HG03432 (cell line): ENCODE measurements around the gene MFNG.

ENCODE experiments used
- ATAC-seq: cut with Tn5 transposase; IDR thresholded peaks from one replicate; pipeline ENCODE4 v1.9.1; 2021; ENCODE audit warnings: mild to moderate bottlenecking, moderate library complexity; ENCODE audit not compliant: unreplicated experiment

The MFNG gene

DNA sequence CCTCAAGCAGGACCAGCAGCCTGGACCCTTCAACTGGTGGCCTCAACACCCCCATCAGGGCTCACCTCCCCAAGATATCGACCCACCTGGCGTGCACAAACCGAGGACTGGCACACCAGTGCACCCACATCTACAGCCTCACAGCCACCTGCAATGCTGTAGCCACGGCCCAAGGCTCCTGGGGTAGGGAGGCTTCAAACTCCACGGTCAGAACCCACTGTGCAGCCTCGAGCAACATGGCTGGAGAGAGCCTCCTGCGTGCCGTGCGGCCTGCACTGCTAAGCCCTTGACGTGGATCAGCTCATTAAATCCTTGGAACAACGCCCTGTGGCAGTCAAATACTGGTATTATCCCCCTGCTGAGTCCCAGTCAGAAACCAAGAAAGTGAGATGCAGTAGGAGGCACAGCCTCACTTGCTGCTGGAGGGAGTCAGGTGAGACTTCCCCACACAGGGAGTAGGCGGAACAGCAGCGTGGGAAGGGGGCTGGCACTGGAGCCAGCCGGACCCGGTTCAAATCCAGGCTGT, 28.4 kb upstream of the MFNG start:
- ATAC-seq, result no peak

DNA sequence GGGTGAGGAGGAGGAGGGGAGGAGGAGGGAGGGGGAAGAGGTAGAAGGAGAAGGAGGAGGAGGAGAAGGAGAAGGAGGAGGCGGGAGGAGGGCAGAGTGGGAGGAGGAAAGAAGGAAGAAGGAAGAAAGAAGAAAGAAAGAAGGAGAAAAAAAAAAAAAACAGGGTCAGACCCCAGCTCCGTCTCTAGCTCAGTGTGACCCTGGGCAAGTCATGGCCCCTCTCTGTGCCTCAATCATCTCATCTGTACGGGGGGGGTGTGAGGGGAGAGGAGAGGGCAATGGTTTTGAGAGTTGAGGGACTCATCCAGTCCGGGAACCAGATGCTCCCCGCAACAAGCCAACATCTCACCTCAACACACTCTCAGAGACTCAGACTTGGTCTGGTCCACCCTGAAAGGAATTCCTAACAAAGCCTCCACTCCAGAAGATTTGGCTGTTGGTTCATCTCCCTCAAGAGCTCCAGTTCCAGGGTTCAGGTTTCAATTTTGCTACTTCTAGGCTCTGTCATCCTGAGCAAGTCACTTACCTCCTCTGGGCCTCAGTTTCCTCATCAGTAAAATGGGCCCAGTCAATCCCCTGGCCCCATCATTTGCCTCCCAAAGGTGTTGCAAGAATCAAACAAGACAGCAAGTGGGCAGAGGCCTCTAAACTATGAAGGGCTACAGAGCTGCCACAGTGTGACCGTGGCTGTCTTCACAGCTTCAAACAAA, 25.4 kb upstream of the MFNG start:
- ATAC-seq, result no peak

DNA sequence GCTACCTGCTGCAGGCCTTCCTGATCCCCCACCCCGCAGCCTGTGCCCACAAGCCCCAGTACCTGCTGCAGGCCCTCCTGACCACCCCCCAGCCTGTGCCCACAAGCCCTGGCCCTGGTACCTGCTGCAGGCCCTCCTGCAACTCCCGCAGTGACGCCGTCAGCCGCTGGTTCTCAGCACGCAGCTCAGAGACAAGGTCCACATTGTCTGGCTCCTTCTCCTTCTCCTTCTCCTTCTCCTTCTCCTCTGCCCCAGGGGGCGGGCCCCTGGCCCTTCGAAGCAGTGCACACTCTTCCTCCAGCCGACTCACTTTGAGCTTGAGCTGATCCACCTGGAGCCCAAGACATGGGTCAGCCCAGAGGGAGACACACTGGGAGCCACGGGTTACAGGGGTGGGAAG, 23.9 kb upstream of the MFNG start:
- no peak for ATAC-seq

DNA sequence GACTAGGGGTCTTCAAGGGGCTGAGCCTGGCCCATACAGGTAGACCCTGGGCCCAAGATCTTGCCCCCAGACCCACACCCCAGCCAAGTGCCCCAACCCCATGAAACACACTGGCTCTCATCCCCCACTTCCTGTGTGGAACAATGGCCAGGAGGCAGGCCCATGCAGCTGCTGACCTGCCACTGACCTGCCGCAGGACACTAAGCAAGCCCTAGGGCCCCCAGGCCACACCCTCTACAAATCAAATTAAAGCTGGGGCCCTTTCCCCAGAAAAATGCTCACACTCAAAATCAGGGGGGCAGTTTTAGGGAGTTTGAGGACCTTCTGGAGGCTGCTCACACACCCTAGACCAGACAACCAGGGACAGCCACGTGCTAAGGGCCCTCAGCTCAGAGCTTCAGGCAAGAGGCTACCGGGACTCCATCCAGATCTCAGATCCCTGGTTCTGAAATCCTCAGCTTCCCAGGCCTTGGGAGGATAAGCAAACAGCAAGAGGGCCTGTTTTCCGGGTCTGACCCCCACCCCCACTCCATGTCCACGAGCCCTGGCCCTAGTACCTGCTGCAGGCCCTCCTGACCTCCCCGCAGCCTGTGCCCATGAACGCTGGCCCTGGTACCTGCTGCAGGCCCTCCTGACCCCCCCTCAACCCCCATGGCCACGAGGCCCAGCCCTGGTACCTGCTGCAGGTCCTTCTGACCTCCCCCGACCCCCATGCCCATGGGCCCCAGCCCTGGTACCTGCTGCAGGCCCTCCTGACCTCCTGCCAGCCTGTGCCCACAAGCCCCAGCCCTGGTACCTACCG, 23.1 kb upstream of the MFNG start:
- ATAC-seq, result no peak

DNA sequence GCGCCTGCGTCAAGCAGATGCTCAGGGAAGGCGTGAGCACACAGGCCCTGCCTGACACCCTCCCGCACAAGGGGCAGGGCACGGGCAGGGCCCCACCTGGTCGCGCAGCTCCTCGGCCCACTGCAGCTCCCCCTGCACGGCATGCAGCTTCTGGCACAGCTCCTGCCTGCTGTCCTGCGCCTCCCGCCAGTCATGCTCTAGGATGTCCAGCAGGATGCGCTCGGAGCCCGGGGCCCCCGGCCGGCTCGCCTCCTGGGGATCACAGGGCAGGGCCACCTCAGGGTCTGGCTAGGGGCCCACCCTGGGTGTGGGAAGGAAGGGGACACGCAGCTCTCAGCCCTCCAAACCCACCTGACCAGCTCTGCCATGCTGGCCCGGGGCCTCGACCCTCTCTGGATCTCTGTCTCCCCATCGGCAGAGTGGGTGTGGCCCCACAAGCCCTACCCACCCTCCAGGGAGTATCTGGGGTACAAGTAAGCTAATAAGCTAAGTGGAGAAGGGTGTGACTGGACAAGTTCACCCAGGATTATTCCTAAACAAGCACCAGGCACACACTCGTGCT, 22.3 kb upstream of the MFNG start:
- ATAC-seq, result no peak

DNA sequence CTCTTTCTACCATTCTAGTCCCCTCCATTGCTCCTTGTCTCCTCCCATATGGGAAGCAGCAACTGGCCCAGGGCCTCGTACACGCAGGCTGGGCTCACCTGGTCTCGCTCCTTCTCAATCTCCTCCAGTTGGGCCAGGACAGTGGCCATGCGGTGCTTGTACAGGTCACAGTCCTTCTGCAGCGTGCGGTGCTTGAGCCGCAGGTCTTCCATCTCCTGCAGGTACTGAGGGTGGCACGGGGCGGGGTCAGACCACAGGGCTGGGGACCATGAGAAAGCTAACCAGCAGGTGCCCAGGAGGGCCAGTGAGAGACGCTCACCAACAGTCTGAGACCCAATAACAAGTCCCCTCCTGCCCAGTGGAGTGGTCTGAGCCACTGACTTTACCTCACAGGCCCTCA, 21.5 kb upstream of the MFNG start:
- ATAC-seq, result no peak

DNA sequence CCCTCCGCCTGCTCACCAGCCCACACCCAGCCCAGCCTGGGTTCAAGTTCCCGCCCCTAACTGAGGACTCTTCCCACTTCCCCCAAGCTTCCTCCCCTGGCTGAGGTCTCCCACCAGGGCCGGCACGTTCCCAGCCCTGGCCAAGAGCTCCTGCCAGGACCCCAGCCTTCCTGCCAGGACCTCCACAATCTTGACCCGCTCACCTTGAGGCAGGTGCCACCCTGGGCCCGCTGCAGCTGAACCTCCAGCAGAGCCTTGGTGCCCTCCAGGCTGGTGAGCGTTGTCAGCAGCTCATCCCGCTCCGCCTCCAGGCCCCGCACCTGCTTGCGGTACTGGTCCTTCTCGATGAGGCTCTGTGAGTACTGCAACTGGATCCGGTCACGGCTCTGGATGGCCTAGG, 19.8 kb upstream of the MFNG start:
- no peak for ATAC-seq

DNA sequence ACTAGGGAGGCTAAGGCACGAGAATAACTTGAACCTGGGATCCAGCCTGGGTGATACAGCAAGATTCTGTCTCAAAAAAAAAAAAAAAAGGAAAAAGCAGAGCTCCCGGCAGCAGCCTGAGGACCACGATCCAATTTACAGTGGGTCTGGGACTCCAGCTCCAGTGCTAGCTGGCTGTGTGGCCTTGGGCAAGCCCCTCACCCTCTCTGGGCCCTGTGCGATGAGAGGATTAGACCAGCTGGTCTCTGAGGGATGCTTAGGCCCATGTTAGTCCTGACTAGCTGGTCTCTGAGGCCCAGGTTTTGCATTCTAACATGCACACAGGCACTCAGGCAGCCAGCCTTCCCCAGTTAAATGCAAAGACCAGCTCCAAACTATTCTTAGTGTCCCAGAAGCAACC, 19.4 kb upstream of the MFNG start:
- ATAC-seq, result no peak

DNA sequence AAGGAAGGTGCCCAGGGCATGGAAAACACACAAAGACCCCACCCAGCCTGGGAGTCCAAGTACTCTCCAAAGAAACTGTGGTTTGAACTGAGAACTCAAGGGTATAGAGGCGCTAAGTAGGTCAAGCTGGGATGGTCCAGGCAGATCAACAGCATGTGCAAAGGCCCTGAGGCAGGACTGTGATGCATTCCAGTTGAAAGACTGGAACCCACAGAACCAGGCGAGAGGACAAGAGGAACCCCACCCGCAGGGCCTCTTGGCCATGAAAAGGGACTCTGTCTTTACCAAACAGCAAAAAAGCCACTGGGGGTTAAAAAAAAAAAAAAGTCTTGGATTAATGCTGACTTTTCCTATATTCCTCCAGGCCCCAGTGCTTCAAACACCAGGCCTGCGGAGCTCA, 18.8 kb upstream of the MFNG start:
- ATAC-seq, result no peak

DNA sequence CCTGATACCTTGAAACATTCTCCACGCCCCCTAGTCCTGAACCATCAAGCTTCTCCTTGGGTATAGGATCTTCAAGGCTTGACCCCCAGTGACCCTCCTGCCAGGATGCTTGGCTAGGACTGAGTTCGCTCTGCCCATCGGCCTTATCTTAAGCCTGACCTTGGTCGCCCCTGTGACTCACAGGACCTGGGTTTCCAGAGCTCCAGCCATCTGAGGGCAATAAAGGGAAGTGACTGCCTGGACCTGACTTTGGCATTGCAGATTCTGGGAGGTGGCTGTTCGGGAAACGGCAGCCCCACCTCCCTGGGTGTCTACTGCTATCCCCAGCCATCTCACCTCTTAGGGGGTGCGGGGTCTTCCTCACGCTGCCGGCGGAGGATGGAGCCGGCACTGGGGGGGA, 17.7 kb upstream of the MFNG start:
- no peak for ATAC-seq

DNA sequence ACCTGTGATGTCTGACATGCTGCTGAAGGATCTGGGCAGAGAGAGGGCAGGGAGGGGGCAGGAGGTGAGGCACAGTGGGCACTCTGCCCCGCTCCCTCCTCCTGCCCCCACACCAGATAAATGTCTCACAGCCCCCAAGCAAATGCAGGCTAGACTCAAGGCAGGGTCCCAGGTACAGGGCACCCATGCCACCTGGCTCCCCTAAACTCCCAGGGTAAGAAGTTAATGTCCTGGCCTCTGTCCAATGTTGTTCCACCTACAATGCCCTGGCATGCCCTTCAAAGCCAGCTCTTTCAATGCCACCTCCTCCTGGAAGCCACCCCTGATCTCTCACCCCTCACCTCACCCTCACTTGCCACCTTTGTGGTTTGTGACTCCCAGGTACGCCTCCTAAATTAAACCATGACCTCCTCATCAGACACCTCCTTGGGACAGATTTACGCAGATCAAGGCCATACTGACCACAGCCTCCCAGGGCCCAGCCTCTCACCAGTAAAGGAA, 17.0 kb upstream of the MFNG start:
- no peak for ATAC-seq

DNA sequence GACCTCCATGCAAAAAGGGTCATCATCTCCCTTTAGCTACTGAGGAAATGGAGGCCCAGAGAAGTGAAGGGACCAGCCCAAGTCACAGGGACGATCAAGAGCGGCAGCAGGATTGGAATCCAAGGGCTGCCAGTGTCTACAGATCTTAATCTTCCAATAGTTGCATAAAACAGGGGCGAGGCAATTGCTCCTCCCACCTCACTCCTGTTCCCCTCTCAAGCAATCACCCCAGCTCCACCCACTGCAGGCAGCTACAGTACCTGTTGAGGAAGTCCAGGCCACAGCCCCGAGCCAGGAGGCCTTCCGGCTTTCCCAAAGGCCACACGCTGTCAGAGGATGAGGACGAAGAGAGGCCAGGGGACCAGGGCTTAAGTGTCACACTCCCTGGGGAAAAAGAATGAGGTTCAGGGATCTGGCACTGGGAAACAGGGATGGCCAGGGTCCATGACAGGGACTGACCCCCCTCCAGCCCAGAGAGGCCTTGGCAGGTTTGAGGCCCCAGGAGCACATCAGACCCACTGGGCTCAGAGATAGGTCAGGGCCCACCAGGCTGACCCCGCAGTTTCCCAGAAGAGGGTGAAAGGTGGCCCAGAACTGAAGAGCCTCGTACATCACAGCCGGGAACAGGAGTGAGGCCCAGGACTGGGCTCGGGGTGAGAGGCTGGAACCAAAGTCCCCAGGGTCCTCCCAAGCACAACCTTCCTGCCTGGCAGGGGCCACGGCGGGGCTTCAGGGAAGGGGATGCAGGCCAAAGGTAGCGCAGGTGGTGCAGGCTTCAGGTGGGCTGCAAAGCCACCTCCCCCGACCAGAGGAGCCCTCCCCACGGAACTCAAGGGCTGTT, 16.4 kb upstream of the MFNG start:
- ATAC-seq, result no peak

DNA sequence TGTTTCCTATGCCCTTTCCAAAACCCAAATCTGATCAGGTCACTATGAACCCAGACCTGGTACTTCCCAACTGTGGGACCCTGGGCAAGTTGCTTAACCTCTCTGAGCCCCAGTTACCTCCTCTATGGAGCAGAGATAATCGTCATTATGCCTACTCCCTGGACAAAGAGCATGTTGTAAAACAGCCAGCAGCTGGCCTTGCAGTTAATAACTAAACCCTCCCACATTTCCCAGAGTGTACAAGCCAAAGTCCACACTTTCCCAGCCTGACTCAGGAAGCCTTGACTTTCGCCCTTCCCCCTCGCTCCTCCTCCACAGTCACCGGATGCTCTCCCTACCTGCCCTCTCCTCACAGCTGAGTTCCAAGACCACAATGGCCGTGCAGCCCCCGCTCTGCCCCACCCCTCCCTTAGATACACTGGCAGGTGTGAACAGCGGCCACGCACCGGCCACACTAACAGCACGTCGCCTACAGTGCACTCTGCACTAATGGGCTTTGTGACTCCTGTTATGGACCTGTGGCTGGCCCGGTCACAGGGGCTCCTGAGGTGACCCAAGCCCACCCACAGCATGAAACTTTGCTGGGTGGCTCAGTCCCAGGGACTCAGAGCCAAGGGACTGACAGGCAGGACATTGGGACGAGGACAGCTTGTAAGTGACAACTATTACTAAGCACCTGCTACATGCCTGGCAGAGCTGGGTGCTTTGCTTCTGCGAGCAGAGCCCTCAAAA, 15.6 kb upstream of the MFNG start:
- ATAC-seq, result no peak

DNA sequence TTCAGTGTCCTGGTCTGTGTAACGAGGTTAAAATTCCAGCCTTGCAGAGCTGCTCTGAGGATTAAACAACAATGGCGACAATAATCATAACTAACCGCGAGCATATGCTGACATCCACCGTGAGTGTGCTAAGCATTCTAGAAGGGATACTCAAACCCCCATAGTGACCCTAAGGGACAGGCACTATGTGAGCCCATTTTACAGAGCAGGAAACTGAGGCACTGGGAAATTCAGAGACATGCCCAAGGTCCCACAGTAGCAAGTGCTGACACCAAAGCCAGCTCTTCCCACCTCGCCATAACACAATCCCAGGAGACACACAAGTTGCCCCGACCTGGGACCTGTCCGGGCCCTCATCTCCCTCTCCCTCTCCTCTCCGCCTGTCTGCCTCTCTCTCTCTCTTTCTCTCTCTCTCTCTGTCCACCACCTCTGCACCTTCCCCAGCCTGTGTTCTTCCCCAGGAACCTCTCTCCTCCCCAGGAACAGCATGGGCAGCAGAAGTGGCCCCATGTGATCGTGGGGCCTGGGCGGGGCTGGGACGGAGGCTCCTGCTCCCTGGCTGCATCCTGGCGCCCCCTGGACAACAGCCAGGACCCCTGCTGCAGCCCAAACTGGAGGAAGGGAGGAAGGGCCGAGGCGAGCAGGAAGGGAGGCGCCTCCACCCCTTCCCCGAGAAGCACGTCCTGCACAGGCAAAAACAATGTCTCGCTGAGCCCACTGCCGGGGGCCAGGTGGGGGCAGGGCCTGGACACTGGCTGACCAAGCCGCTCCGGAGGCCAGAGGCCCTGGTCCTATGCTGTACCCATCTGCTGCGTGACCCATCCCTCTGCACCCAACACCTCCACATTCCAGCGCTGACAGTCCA, 14.8 kb upstream of the MFNG start:
- no peak for ATAC-seq

DNA sequence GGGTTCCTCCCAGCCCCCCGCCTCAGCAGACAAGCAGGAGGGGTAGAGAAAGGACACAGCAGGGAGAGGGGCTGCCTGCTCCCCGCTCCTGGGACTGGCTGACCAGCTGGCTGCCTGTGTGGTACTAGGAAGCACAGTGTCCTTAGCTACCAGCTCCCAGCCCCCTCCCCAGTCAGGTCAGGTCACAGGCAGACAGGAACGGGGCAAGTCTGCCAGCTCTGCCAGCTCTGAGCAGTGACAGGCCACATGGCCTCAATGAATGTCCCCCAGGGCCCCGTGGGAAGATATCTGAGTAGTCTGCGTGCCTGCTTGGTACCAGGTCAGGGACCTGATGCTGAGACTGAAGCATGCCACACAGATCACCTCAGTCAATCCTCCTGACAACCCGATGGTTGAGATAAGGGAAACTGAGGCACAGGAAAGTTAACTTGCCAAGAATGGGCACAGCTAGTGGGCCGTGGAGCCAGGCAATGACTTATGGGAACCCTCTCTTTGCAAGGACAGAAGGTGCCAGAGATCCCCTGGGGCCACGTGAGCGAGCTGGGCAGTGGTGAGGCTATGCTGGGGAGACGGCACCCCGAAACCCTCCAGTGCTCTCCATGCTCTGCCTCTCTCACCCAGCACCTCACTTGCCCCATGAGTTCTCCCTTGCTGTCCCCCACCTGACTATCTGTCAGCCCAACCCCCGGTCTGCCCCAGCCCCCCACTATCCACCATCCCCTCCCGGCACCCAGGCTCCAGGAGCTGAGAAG, 13.8 kb upstream of the MFNG start:
- no peak for ATAC-seq

DNA sequence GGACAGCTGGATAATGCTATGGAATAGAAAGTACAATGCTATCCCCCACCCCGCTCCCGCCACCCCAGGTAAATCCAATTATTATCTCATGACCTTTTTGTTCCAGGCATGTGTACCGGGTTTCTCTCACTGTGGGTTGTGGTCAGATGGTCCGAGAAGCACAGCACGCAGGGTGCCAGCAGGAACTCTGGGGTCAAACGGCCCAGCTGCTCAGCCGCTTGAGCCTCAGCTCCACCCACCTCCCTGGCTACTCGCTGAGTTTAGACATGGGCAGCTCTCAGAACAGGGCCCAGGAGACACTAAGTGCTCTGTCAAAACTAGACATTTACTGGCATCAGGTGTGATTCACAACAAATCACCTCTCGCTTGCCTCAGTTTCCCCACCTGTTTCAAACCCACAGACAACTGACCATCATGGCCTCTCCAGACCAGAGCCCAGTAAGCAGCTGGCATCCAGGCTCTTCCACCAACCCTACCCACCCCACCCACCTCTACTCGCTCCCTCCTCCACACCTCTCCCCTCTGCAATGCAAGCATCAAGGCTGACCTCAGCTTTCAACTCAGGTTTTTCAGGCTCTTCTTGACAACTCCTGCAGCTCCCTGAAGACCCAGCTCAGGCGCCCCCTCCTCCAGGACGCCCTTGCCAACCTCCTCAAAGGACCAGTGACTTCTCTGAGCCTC, 13.0 kb upstream of the MFNG start:
- no peak for ATAC-seq

DNA sequence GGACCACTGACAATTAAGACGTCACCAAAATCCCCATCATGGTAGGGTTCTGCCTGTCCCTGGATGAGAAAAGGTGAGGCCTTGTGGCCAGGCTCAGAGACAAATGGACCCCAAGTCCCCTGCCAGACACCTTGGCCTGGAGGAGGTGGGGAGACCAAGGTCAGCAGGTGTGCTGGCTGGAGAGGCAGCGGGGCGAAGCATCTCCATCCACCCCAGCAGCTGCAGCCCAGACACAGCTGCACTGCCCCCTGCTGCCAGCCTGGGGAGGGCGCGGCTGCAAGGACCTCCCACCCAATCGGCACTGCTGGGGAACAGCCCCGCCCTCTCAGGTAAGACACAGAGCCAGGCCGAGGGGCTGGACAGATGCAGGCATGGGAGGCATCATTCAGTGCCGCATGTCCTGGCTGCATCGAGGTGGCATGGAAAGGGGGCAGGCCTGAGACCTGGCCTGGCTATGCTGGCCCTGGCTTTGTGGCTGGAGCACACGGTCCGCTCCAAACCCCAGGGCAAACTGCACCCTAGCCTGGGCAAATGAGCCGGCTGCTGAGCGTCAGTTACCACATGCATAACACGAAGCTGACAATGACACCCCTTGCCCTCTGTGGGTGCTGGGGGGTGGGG, 12.2 kb upstream of the MFNG start:
- ATAC-seq, result no peak
